Cardiac muscle cell (in vitro differentiated cells and primary cell): Measurements from ENCODE around the gene CD300LB. TPM values are rescaled to one million over a fixed set of nuclear protein-coding genes. Genes with fewer than 3 reads are reported as not detected.

Source experiments
- DNase-seq, 2 donors: peaks; one replicate each; pipeline versions ENCODE4 v3.0.0 to v3.0.0-alpha.2; 2010 to 2017; ENCODE audit warnings: low read depth in 1 of 2, low spot score in 1 of 2
- H3K27ac ChIP-seq: fragments of 200-600 bp; sonication (generic); 2 replicates; pipeline ENCODE4 v1.5.1; 2016
- H3K27me3 ChIP-seq: fragments of 200-600 bp; sonication (generic); 2 replicates; pipeline ENCODE4 v1.6.0; 2016; ENCODE audit warnings: control low read depth
- H3K36me3 ChIP-seq: fragments of 200-600 bp; sonication (generic); 2 replicates; pipeline ENCODE4 v1.5.1; 2016; ENCODE audit warnings: control low read depth
- H3K4me1 ChIP-seq: fragments of 200-600 bp; sonication (generic); 2 replicates; pipeline ENCODE4 v1.8.1; 2017; ENCODE audit warnings: low read depth, mild to moderate bottlenecking, mixed run types
- H3K4me3 ChIP-seq: fragments of 200-600 bp; sonication (generic); 2 replicates; pipeline ENCODE4 v1.5.1; 2016; ENCODE audit warnings: mild to moderate bottlenecking
- H3K9me3 ChIP-seq: fragments of 200-600 bp; sonication (generic); 2 replicates; pipeline ENCODE4 v1.5.1; 2017; ENCODE audit warnings: low read depth, mild to moderate bottlenecking, control low read depth
- polyA plus RNA-seq: library from polyadenylated mRNA; unstranded; fragments of >200 nt; fragmentation: Nextera tagmentation; extraction: Ambion mirVana; gene quantifications from 2 replicates; pipeline ENCODE4 v1.2.1, GENCODE V29; 2016
- total RNA-seq: library from RNA; depleted of rRNA; stranded (reverse); fragments of >200 nt; gene quantifications from 2 replicates; pipeline ENCODE4 v1.2.3, GENCODE V29; 2016
- TF ChIP-seq, protein P1 (sequence below): IDR thresholded peaks from 2 replicates; pipeline ENCODE4 v1.5.1; 2012; ENCODE audit warnings: low read depth, mild to moderate bottlenecking, low read length

The CD300LB gene
- total and polyA plus RNA-seq, 2 experiments from 2014 or later = not detected

DNA sequence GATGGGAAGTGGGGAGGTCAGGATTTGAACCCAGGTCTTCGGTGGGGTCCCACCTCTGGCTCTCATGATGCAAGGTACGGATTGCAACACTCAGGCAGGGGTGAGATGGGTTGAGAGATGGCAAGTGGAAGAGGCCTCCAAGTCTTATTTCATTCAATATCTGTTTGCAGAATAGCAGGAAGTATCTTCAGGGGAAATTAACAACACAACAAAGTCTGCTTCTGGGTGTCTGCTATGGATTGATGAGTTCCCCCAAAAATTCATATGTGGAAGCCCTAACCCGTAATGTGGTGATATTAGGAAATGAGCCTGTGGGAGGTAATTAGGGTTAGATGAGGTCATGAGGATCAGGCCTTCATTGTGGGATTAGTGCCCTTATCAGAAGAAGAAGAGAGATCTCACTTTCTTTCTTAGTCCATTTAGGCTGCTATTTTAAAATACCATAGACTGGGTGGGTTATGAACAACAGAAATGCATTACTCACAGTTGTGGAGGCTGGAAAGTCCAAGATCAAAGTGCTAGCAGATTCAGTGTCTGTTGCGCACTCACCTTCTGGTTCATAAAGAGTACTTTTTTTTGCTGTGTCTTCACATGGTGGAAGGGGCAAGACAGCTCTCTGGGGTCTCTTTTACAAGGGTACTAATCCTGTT, 40.5 kb upstream of the CD300LB start:
- Histone ChIP-seq H3K27ac (no peak overlapping the region), H3K9me3 (no peaks in the 10 kb centered on the region), H3K4me3 (no peak overlapping the region), H3K36me3 (no peaks in the 10 kb centered on the region), H3K4me1 (no peaks in the 10 kb centered on the region), H3K27me3 (no peaks in the 10 kb centered on the region)
- no peak for DNase-seq
- TF ChIP-seq, protein P1, sequence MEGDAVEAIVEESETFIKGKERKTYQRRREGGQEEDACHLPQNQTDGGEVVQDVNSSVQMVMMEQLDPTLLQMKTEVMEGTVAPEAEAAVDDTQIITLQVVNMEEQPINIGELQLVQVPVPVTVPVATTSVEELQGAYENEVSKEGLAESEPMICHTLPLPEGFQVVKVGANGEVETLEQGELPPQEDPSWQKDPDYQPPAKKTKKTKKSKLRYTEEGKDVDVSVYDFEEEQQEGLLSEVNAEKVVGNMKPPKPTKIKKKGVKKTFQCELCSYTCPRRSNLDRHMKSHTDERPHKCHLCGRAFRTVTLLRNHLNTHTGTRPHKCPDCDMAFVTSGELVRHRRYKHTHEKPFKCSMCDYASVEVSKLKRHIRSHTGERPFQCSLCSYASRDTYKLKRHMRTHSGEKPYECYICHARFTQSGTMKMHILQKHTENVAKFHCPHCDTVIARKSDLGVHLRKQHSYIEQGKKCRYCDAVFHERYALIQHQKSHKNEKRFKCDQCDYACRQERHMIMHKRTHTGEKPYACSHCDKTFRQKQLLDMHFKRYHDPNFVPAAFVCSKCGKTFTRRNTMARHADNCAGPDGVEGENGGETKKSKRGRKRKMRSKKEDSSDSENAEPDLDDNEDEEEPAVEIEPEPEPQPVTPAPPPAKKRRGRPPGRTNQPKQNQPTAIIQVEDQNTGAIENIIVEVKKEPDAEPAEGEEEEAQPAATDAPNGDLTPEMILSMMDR = no peak

DNA sequence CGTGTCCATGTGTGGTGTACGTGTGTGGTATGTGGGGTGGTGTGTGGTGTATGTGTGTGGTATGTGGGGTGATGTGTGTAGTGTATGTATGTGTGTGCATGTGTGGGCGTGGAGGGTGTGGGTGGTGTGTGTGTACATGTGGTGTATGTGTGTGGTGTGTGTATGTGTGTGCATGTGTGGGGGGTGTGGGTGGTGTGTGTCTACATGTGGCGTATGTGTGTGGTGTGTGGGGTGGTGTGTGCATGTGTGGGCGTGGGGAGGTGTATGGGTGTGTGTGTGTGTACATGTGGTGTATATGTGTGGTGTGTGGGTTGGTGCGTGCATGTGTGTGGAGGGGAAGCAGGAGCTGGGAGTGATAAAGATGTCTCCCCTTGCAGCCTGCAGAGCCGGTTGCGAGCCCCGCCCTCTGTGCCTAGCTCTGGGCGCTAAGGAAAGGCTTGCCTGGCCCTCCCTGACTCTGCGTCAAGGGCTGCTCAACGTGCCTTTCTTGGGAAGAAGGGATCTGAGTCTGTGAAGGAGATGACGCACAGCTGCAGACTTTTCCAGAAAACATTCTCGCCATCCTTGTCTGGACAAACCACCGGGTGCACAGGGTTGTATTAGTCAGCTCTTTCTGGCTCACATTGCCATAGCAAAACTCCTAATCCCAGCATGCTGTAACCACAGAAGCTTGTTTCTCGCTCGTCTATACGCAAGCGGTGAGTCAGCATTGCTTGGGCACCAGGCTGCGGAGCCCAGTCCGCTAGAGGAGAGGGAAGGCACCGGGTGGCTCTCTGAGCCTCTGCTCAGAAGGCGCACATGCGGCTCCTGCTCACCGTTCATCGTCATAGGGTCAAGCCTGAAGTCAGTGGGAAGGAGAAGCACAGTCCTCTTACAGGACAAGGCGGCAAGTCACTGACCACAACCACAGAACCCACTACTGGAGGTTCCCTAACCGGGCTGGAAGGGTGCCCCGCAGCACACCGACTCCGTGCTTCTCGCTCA, 38.0 kb upstream of the CD300LB start:
- DNase-seq = peak in 1 of 2 donors; percentile 99
- H3K4me1 ChIP-seq = no peaks in the 10 kb centered on the region
- no peak overlapping the region for H3K27ac ChIP-seq
- H3K9me3 ChIP-seq = no peaks in the 10 kb centered on the region
- H3K36me3 ChIP-seq = no peaks in the 10 kb centered on the region
- no peaks in the 10 kb centered on the region for H3K27me3 ChIP-seq
- no peak overlapping the region for H3K4me3 ChIP-seq
- TF ChIP-seq, protein P1 = no peak

DNA sequence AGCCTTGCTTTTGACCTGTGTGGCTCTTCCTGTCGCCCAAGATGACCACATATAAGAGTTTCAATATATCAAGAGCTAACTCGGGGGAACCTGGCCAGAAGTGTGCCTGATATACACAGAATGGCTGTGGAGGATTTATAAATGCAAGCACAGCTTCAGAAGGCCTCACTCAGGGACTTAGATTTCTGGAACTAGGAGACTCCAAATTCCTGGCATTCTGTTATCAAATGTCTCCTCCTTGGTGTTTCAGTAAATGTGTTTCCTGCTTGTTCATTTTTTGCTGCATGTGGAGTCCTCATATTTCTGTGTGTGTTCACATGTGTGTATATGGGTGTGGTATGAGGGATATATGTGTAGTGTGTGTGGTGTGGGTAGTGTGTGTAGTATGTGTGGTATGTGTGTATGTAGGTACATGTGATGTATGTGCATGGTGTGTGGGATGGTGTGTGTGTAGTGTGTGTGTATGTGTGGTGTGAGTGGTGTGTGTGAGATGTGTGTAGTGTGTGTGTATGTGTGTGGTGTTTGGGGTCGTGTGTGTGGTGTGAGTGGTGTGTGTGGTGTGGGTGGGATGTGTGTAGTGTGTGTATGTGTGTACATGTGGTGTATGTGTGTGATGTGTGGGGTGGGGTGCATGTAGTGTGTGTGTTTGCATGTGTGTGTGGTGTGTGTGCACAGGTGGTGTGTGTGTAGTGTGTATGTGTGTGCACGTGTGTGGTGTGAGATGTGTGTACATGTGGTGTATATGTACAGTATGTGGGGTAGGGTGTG, 37.0 kb upstream of the CD300LB start:
- no peak overlapping the region for H3K4me3 ChIP-seq
- TF ChIP-seq, protein P1 = no peak
- no peak overlapping the region for H3K27ac ChIP-seq
- H3K4me1 ChIP-seq = no peaks in the 10 kb centered on the region
- no peaks in the 10 kb centered on the region for H3K9me3 ChIP-seq
- H3K27me3 ChIP-seq = no peaks in the 10 kb centered on the region
- DNase-seq = peak in 1 of 2 donors; percentile 73
- H3K36me3 ChIP-seq = no peaks in the 10 kb centered on the region

DNA sequence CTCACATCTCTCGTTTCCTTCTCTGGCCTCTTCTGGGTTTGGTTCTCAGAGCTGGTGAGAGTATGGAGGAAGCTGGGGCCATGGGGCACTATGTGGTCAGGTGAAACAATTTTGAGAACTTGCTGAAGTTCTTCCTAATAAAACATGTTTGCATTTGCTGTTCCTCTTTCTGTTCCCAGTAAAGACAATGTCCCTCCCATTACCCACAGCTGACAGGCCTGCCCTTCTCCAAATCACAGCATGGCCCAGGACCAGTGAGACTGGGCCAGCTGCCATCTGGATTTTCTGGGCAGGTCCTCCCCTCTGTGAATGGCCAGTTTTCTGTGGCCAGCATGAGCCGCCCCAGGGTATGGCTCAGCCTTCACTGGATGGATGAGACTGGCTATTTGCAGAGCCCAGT, 36.1 kb upstream of the CD300LB start, which contains the start of gene CD300H:
TSS of gene CD300H (minus strand) at position 113 of the 400 bp plus-strand sequence.
- no peak within 1 kb of the TSS for H3K4me3 ChIP-seq
- H3K27me3 ChIP-seq = no peaks in the 10 kb centered on the region
- peak in 1 of 2 donors; percentile 13 for DNase-seq
- no peak within 1 kb of the TSS for H3K27ac ChIP-seq
- H3K9me3 ChIP-seq = no peaks in the 10 kb centered on the region
- TF ChIP-seq, protein P1 = no peak
- no peaks in the 10 kb centered on the region for H3K4me1 ChIP-seq
- no peaks in the 10 kb centered on the region for H3K36me3 ChIP-seq

DNA sequence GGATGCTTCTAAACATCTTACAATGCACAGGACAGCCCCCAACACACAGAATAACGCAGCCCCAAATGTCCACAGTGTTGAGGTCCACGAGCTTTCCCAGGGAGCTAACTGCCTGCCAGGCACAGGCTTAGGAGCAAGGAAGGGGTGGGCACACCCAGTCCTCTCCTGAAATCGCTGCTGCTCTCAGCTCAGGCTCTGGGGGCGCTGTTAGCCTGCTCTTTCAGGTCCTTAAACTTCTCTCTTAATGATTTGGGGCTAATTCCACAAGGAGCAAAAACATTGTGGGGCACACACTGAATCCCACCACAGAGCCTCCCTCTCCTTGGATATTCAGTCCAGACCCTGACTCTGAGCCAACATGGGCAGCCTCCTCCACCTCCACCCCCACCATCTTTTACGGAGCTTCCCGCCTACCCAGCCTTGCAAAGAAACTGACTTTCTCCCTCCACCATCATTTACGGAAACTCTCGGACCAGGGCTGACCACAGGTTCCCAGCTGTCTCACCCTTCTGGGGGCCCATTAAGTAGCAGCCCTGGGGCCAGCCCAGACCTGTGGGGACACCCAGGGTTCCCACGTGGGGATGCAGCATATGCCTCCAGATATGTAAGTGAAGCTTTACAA, 35.0 kb upstream of the CD300LB start:
- no peaks in the 10 kb centered on the region for H3K36me3 ChIP-seq

More for the DNA sequence above, 35.0 kb upstream of the CD300LB start:
- no peak overlapping the region for H3K27ac ChIP-seq
- no peaks in the 10 kb centered on the region for H3K4me1 ChIP-seq
- H3K4me3 ChIP-seq = no peak overlapping the region
- TF ChIP-seq, protein P1 = peak; percentile 76
- no peaks in the 10 kb centered on the region for H3K9me3 ChIP-seq
- DNase-seq = peak; percentile 61 to 67
- H3K27me3 ChIP-seq = no peaks in the 10 kb centered on the region
